Activated CD8-positive, alpha-beta memory T cell treated with anti-CD3 and anti-CD28 coated beads for 1 hour (primary cell): ENCODE results near the gene STT3A.
"Not testable (repeated sequence)": the region's sequence is repeated elsewhere in the genome, so short reads cannot be mapped to it uniquely, and the experiment has no call there.

Experiments used
- DNase-seq, 2 donors: peaks; one replicate each; pipeline ENCODE4 v3.0.0-alpha.2; 2020; ENCODE audit warnings: low read depth in 1 of 2; ENCODE audit errors: extremely low read depth in 1 of 2

Gene STT3A

GRCh38 chr11:125592305-125593113, at the start of gene STT3A:
Gene STT3A, plus strand, starts transcription at chr11:125592852. Its CDS starts 3,064 bp downstream, at chr11:125595916.
- DNase-seq, result peak; percentile 95 to 98

GRCh38 chr11:125550780-125551179, 41.9 kb upstream of the STT3A start:
- DNase-seq, result no peak

GRCh38 chr11:125551835-125552342, 40.8 kb upstream of the STT3A start:
- no peak for DNase-seq

- no peak for DNase-seq
Observed at GRCh38 chr11:125552927-125553326, 39.7 kb upstream of the STT3A start.

GRCh38 chr11:125553357-125553756, 39.3 kb upstream of the STT3A start:
- DNase-seq, result no peak

DNA sequence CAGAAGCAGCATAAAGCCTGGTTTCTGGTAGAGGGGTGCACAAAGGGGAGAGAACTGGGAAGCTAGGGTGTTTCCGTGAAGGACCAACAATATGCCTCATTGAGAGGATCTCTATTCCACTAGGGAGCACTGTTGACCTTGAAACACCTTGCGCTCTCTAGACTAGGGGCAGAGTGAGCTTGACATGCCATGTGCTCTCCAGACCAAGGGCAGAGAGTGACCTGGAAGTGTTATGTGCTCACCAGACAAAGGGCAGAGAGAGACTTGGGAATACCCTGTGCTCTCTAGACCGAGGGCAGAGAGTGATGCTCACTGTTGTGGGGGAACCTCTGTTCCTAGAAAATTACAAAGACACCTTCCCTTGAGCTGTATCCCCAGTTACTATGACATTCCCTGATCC, 38.6 kb upstream of the STT3A start:
- DNase-seq, result no peak

GRCh38 chr11:125559888-125560287, 32.8 kb upstream of the STT3A start:
- no peak for DNase-seq

DNA sequence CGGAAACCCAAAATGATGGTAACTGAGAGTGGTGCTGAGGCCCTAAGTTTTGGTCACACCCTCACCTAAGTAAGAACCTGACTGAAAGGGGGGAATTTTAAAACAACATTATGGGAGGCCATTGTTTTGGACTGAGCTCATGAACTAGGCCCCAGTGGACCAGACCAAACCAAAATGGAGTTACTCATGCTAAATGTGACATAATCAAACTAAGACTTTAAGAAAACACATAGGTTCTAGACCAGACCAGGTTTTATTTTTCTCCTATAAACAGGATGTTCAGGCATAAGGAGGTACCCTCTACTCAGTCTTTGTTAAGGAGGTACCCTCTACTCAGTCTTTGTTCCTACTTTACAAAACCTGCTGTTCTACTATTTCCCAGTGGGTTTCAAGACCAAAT, 30.7 kb upstream of the STT3A start:
- DNase-seq, result no peak

DNA sequence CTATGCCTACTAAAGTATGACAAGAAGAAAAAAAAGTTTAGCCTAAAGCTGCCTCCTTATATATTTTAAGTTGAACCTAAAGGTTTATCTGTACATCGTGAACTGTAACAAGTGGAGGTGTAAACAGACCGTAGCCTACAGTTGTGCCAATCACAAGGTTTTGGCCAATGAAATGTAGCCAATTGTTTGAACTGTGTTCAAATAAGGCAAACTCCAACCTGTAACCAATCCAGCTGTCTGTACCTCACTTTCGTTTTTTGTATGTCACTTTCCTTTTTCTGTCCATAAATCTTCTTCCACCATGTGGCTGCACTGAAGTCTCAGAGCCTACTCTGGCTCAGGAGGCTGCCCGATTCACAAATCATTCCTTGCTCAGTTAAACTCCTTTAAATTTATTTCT, 30.2 kb upstream of the STT3A start:
- DNase-seq, result no peak

GRCh38 chr11:125564357-125564756, 28.3 kb upstream of the STT3A start:
- DNase-seq, result no peak

- no peak for DNase-seq
Observed at GRCh38 chr11:125566235-125566634, 26.4 kb upstream of the STT3A start.

DNA sequence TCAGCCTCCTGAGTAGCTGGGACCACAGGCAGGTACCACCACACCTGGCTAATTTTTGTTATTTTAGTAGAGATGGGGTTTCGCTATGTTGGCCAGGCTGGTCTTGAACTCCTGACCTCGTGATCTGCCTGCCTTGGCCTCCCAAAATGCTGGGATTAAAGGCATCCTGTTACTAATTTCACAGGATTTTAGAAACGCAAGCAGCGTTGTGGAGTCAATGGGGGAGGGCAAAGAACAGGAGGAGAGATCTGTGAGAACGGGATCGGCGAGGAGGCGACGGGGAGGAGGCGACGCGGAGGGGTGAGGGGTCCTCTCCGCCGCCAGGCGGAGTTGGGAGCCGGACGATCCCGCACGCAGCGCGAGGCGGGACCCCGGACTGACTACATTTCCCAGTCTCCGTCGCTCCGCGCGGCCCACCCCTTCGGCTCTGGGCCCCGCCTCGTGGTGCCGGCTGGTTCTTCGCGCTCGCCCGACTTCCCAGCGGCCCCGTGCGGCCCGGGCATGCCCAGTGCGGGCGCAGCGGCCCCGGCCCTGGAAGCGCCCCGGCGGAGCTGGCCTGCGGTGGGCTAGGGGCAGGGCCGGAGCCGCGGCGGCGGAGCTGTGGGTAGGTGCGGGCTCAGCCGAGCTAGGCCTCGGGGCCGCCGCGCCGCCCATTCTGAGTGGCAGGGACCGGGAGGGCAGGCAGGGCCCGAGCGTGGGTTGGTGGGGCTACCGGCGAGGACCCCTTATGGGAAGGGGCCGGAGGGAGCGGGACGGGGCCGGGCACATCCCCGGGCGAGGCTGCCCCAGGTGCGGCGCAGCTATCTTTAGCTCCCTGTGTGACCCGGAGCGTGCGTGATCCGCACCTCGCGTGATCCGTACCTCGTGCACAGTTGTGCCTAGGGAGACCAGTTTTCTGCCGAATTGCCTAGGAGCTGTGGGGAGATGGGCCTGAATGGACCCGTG, 23.4 kb upstream of the STT3A start, which contains the start of gene EI24:
Gene EI24, plus strand, starts transcription at position 508 of the 945 bp plus-strand sequence. CDS start 3,051 bp downstream, outside the sequence.
- peak; percentile 66 to 78 for DNase-seq

DNA sequence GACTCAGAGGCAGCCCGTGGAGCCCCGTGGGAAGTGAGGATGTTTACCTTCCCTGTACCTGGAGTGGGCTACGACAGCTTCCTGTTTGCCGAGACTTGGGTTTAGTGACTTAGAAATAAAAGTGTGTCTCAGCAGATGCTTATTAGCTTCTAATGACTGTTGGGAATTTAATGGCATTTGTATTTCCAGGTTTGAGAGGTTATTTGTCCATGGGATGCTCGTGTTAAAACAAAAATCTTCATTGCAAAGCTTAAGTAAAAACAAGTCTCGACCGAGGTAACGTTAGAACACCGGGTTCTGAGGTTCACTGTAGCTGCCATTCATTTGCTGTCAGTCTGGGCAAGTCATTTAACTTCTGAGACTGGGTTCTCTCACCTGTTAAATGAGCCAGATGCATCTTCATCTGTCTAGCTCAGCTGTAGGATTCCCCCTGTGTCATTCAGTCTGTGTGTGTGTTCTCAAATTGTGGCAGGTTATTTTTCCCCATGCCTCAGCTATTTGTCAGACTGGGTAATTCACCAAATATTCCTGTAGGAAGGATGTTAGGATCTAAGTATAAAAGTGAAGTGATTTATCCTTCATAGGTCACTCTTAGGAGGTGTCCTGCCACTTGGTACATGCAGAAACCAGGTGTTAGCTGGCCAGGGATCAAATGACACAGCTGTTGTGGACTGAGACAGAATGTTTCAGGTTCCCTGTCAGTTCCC, 22.6 kb upstream of the STT3A start:
- no peak for DNase-seq

DNA sequence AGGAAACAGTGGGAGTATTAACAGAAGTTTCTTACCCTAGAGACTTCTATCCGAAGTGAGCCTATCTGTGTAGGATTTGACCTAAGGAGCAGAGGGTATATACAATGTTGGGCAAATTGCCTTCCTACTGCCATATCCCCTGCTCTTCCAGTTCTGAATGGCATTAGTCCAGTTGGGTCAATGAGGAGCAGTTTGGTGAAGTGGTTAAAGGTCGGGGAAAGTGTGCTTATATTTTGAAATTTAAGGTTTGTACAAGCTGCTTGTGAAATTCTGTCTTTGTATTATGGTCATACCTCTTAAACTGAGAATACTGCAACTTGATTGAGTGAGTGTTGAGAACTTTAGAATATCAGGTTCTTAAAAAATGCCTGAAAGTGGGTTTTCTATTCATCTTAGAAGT, 21.7 kb upstream of the STT3A start:
- no peak for DNase-seq

- DNase-seq, result no peak
Observed at GRCh38 chr11:125572916-125573315, 19.7 kb upstream of the STT3A start.

DNA sequence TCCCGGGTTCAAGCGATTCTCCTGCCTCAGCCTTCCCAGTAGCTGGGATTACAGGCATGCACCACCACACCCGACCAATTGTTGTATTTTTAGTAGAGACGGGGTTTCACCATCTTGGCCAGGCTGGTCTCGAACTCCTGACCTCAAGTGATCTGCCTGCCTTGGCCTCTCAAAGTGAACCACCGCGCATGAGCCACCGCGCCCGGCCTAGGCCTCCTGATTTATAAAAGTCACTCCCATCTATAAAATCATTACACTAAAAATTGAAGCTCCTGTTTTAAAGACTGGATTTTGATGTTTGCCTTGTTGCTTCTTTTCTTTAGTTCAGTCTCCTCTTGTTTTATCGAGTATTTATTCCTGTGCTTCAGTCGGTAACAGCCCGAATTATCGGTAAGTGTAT, 15.5 kb upstream of the STT3A start:
- DNase-seq, result not testable (repeated sequence)

DNA sequence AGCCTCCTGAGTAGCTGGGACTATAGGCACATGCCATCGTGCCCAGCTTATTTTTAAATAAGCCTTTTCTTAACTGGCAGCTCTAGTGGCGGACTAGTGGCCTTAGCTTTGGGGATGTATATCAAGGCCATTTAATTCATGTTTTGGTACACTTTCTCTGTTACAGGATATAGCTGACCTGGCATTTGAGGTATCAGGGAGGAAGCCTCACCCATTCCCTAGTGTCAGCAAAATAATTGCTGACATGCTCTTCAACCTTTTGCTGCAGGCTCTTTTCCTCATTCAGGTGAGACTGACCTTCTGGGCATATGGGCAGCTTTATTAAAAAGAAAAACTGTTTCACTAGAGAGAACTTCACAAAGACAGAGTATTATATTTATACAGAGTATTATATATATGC, 13.9 kb upstream of the STT3A start:
- no peak for DNase-seq

GRCh38 chr11:125579811-125580210, 12.8 kb upstream of the STT3A start:
- no peak for DNase-seq

DNA sequence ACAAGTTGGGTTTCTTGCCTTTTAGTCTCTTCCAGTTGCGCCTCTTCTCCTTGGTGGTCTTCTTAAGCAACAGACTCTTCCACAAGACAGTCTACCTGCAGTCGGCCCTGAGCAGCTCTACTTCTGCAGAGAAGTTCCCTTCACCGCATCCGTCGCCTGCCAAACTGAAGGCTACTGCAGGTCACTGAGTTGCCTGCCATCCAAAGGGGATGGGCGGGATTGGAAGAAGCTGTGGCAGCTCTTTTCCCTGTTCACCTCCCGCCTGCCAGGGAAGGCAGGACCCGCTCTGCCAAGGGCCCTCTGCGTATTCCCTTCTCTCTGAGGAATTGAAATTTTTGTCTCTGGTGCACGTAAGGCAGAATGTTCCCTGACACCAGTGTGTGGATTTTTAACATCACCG, 9.2 kb upstream of the STT3A start:
- no peak for DNase-seq

DNA sequence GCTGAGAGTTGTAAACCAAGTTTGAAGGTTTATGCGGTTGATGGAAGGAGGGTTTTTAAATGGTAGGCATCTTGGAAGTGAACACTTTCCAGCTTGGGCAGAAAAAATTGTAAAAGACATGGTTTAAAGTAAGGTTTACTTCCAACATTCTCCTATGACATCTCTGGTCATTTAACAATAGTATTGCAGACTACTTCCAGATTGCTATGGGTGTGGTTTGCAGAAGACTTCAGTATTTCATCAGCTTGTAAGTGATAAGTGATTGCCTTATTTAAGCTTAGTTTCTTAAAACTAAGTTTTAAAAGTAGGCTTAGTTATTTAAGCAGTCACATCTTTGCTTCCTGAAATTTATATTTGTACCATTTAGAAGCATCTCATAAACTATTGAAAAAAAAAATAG, 7.2 kb upstream of the STT3A start:
- no peak for DNase-seq

GRCh38 chr11:125586623-125587022, 6.0 kb upstream of the STT3A start:
- no peak for DNase-seq
